A549 treated with dexamethasone at 1 μM for 4 hours (cell line): ENCODE measurements around the gene MEMO1. TPM values are rescaled to one million over a fixed set of nuclear protein-coding genes. Genes with fewer than 3 reads are reported as not detected.

Experiments
- total RNA-seq: library from RNA; stranded (reverse); fragments of 200-300 nt; extraction: Qiagen RNA extraction; gene quantifications from 5 replicates; pipeline ENCODE4 v1.2.3, GENCODE V29; 2022

Gene MEMO1
- total RNA-seq: 71.7 to 81.9 TPM (median 74.5 TPM) in 5 replicates

DNA sequence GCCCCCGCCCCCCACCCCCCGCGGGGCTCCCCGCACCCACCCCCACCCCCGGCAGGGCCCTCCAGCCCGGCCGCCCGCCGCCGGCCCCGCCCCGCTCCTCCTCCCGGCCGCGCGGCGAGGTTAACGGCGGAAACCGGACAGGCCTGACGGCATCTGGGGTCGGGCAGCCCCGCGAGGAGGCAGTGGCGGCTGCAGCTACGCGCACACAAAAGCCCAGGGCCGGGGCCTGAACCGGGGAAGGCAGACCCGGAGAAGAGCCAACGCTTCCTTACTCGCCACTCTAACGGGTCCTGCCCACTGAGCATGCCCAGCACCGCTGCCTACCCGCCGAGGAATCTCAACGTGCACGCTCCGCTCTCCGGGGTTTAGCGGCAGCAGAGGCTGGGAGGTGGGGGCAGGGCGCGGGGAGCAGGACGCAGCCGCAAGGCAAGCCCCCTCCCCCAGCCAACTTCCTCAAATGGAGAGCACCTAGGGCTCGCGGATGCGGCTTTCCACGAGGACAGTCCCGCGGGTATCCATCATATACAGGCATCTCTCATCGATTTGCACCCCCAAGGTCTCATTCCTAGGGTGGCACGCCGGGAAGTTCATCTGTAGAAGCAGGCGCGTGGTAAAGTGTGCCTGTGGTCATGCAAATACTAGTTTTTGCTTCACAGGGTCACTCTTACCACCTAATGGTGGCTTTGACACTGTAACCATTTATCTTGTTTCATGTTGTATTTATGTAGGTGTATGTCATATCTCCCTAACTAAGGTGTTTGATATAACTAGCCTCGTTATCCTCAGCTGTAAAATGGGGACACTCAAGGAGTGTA, at the start of gene MEMO1:
TSS of gene MEMO1 (minus strand) at position 339 of the 815 bp plus-strand sequence. CDS start 761 bp downstream, outside the sequence.

GRCh38 chr2:32039447-32040219, 28.8 kb upstream of the MEMO1 start, which contains the start of gene DPY30:
TSS of gene DPY30 (minus strand) at chr2:32039805. CDS start at chr2:32039456, 349 bp downstream.

Other genes with a start within 250 kb of the MEMO1 start
- 104 to 113 TPM (median 105 TPM) in 5 replicates for gene DPY30, start 28.8 kb upstream of the MEMO1 start, total RNA-seq
- 12.8 to 19.2 TPM (median 16.8 TPM) in 5 replicates for gene SPAST, start 52.5 kb upstream of the MEMO1 start, total RNA-seq
- 13.6 to 19.3 TPM (median 16.5 TPM) in 5 replicates for gene SLC30A6, start 154.9 kb upstream of the MEMO1 start, total RNA-seq